Measurements from ENCODE around the gene INHBB. TPM values are rescaled to one million over a fixed set of nuclear protein-coding genes. Genes with fewer than 3 reads are reported as not detected.

Gene INHBB
- total and polyA plus RNA-seq, 2 of the 4 experiments (the other 2 are of a cell fraction): 0.18 to 0.92 TPM

DNA sequence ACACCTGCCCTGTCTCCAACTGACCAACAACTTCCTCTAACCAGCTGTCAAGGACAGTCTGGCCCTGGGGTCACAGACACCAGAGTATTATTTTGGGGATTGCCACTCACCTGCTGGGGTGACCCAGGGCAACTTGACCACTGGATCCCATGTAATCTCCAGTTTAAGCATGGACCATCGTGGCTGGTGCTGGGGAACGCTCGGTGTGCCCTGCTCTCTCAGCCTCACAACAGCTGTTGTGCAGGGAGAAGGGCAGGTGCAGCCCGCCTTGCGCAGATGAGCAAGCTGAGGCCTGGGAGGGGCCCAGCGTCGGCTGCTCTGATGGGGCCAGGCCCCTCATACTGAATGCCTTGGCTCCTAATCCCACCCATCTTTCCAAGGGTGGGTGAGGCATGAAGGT is 21.0 kb upstream of the INHBB start:
- no TSS peak for BruUV-seq (replicated peaks)
- no peak overlapping the region for H3K18ac ChIP-seq (ENCODE audit: low read depth, low read length)
- no peak for DNase-seq
- no peak overlapping the region for H3K14ac ChIP-seq (replicated peaks; ENCODE audit: low read depth, low read length)
- H4K20me1 ChIP-seq (ENCODE audit: insufficient read depth, low read length): no peaks in the 10 kb centered on the region
- H3K79me1 ChIP-seq (ENCODE audit: low read depth in 1 of 2, low read length in 2 of 2): no peaks in the 10 kb centered on the region
- H3K27ac ChIP-seq (ENCODE audit: insufficient read depth, low read length): no peak overlapping the region
- H2BK120ac ChIP-seq (ENCODE audit: low read depth, low read length): no peak overlapping the region
- ChIA-PET POLR2A (ENCODE audit: unreplicated experiment) (no interaction called here), CTCF (no interaction called here)
- no peak overlapping the region for H2BK5ac ChIP-seq (ENCODE audit: low read depth, low read length, poor library complexity, severe bottlenecking)
- H3K9me1 ChIP-seq (ENCODE audit: insufficient read depth, low read length): no peaks in the 10 kb centered on the region
- H2BK15ac ChIP-seq (ENCODE audit: low read depth, low read length): no peak overlapping the region
- intact Hi-C loops (cut with micrococcal nuclease): no loop called here
- ATAC-seq (ENCODE audit: low read depth): no peak
- H2AFZ ChIP-seq (replicated peaks; ENCODE audit: low read length, poor library complexity): no peak overlapping the region
- no peak overlapping the region for H4K5ac ChIP-seq (ENCODE audit: low read depth, low read length)
- no peak overlapping the region for H4K91ac ChIP-seq (ENCODE audit: insufficient read depth, low read depth, low read length)
- H3K36me3 ChIP-seq (ENCODE audit: control insufficient read depth, insufficient read depth, low read length): no peaks in the 10 kb centered on the region
- TF ChIP-seq, protein P1, sequence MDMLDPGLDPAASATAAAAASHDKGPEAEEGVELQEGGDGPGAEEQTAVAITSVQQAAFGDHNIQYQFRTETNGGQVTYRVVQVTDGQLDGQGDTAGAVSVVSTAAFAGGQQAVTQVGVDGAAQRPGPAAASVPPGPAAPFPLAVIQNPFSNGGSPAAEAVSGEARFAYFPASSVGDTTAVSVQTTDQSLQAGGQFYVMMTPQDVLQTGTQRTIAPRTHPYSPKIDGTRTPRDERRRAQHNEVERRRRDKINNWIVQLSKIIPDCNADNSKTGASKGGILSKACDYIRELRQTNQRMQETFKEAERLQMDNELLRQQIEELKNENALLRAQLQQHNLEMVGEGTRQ (IDR thresholded peaks at IDR 0.05; ENCODE audit: low read depth, low read length): no peak
- TF ChIP-seq NFE2L2 (IDR thresholded peaks at IDR 0.05; ENCODE audit: low read depth, low read length) (no peak), BHLHE40 (IDR thresholded peaks at IDR 0.05; ENCODE audit: low read depth, low read length) (no peak), SMC3 (IDR thresholded peaks at IDR 0.05; ENCODE audit: low read depth, low read length) (no peak), RFX5 (IDR thresholded peaks at IDR 0.05; ENCODE audit: low read depth, low read length) (no peak), MAFK (IDR thresholded peaks at IDR 0.05; ENCODE audit: low read depth, low read length) (no peak), CEBPB (IDR thresholded peaks at IDR 0.05; ENCODE audit: low read depth, low read length) (no peak), RCOR1 (IDR thresholded peaks at IDR 0.05; ENCODE audit: insufficient replicate concordance, low read length) (no peak)
- H3K23ac ChIP-seq (ENCODE audit: low read depth, low read length): no peak overlapping the region
- H3K56ac ChIP-seq (ENCODE audit: extremely low read depth, insufficient read depth, low read length): no peak overlapping the region
- peaks cover 63% of the 10 kb centered on the region for H3K27me3 ChIP-seq (ENCODE audit: control insufficient read depth, insufficient read depth, low read length)
- no peak overlapping the region for H2BK20ac ChIP-seq (ENCODE audit: low read depth, low read length)
- H4K8ac ChIP-seq (ENCODE audit: low read depth in 2 of 2, low read length in 2 of 2): no peak overlapping the region
- H3K4me1 ChIP-seq (ENCODE audit: control insufficient read depth, insufficient read depth, low read length): peaks cover 3% of the 10 kb centered on the region; the same call in 1 of the 2 replicates
- no peak overlapping the region for H2AK9ac ChIP-seq (replicated peaks; ENCODE audit: low read depth, low read length, poor library complexity)
- in situ Hi-C loops (cut with MboI; ENCODE audit: low sequenced_read_pairs): loop anchor here (25.0 kb wide), 1 partner anchor 487 kb away; no protein-coding TSS in a partner anchor
- no peak overlapping the region for H2AK5ac ChIP-seq (ENCODE audit: low read depth, low read length)
- H3K9ac ChIP-seq (ENCODE audit: low read depth, low read length): no peak overlapping the region
- no peaks in the 10 kb centered on the region for H3K9me3 ChIP-seq (ENCODE audit: control insufficient read depth, insufficient read depth, low read length)
- H3K4ac ChIP-seq (ENCODE audit: low read depth, low read length): no peak overlapping the region
- dilution Hi-C loops (cut with HindIII; ENCODE audit: low sequenced_read_pairs, unreplicated experiment): no loop called here
- H3K4me2 ChIP-seq (ENCODE audit: low read depth, low read length): no peak overlapping the region
- WGBS, 2 experiments (ENCODE audit: extremely low coverage in 2 of 2, insufficient read length in 1 of 2): 75% methylated on average over 3 of the region's 7 CpGs; no CpG with 5 or more reads in 1 of the 2 experiments
- no peak overlapping the region for H3K4me3 ChIP-seq (ENCODE audit: insufficient read depth, low read depth, low read length)

Data from IMR-90 (cell line).